HG02759 (cell line): ENCODE data around the gene OLFM2.
"Not testable (repeated sequence)": the region's sequence is repeated elsewhere in the genome, so short reads cannot be mapped to it uniquely, and the experiment has no call there.

Experiments used
- ATAC-seq: cut with Tn5 transposase; IDR thresholded peaks from one replicate; pipeline ENCODE4 v1.9.1; 2021; ENCODE audit warnings: mild to moderate bottlenecking, moderate library complexity; ENCODE audit not compliant: unreplicated experiment

Gene OLFM2

GRCh38 chr19:9943744-9944143, 7.4 kb upstream of the OLFM2 start:
- no peak for ATAC-seq

GRCh38 chr19:9941671-9942070, 5.4 kb upstream of the OLFM2 start:
- ATAC-seq, result no peak

- ATAC-seq, result no peak
These were observed 4.9 kb upstream of the OLFM2 start for GRCh38 chr19:9941231-9941630.

- ATAC-seq, result no peak
These were observed 4.5 kb upstream of the OLFM2 start for GRCh38 chr19:9940778-9941177.

- ATAC-seq, result no peak
These were observed 3.1 kb upstream of the OLFM2 start for GRCh38 chr19:9939301-9939913.

GRCh38 chr19:9937001-9937411, 691 bp upstream of the OLFM2 start:
- no peak for ATAC-seq

GRCh38 chr19:9935506-9936325, 599 bp downstream of the OLFM2 start:
- no peak for ATAC-seq

- ATAC-seq, result no peak
These were observed 2.0 kb downstream of the OLFM2 start for GRCh38 chr19:9934132-9934950.

GRCh38 chr19:9932835-9933234, 3.5 kb downstream of the OLFM2 start:
- no peak for ATAC-seq

- no peak for ATAC-seq
These were observed 4.7 kb downstream of the OLFM2 start for GRCh38 chr19:9931629-9932028.

- no peak for ATAC-seq
These were observed 12.9 kb downstream of the OLFM2 start for GRCh38 chr19:9923440-9923839.

GRCh38 chr19:9922782-9923379, 13.4 kb downstream of the OLFM2 start:
- not testable (repeated sequence) for ATAC-seq

- no peak for ATAC-seq
These were observed 19.0 kb downstream of the OLFM2 start for GRCh38 chr19:9917321-9917720.

- no peak for ATAC-seq
These were observed 19.6 kb downstream of the OLFM2 start for GRCh38 chr19:9916719-9917118.

- peak; percentile 69 for ATAC-seq
These were observed 21.8 kb downstream of the OLFM2 start for GRCh38 chr19:9914315-9915207.

- ATAC-seq, result no peak
These were observed 22.4 kb downstream of the OLFM2 start for GRCh38 chr19:9914001-9914314.

- no peak for ATAC-seq
These were observed 22.9 kb downstream of the OLFM2 start for GRCh38 chr19:9913237-9914000.

GRCh38 chr19:9912551-9913236, 23.6 kb downstream of the OLFM2 start:
- no peak for ATAC-seq

GRCh38 chr19:9911524-9912185, 24.7 kb downstream of the OLFM2 start:
- ATAC-seq, result no peak
